Kidney epithelial cell (primary cell): ENCODE results near the gene IQSEC1. TPM values are rescaled to one million over a fixed set of nuclear protein-coding genes. Genes with fewer than 3 reads are reported as not detected.

Experiments
- DNase-seq: peaks from one replicate; pipeline ENCODE4 v3.0.0-alpha.2; 2010; ENCODE audit warnings: low read depth
- H3K27me3 ChIP-seq: 2 replicates; pipeline ENCODE4 v1.6.0; 2011; ENCODE audit warnings: low read length; ENCODE audit not compliant: control insufficient read depth, insufficient read depth
- H3K36me3 ChIP-seq: 2 replicates; pipeline ENCODE4 v1.5.1; 2011; ENCODE audit warnings: low read length; ENCODE audit not compliant: control insufficient read depth, insufficient read depth
- H3K4me3 ChIP-seq: 2 replicates; pipeline ENCODE4 v1.5.1; 2011; ENCODE audit warnings: low read depth, mild to moderate bottlenecking, control low read depth, low read length
- total RNA-seq: library from RNA; depleted of rRNA; stranded (reverse); fragments of >200 nt; gene quantifications from 2 replicates; pipeline ENCODE4 v1.2.3, GENCODE V29; 2015
- TF ChIP-seq, protein P1 (sequence below): IDR thresholded peaks from 2 replicates; pipeline ENCODE4 v1.5.1; 2011; ENCODE audit warnings: mild to moderate bottlenecking, moderate library complexity, low read length, control low read depth, inconsistent platforms; ENCODE audit not compliant: insufficient read depth, poor library complexity, severe bottlenecking

The IQSEC1 gene
- total RNA-seq, 1 donor from 2014 or later = 14.9 TPM

DNA sequence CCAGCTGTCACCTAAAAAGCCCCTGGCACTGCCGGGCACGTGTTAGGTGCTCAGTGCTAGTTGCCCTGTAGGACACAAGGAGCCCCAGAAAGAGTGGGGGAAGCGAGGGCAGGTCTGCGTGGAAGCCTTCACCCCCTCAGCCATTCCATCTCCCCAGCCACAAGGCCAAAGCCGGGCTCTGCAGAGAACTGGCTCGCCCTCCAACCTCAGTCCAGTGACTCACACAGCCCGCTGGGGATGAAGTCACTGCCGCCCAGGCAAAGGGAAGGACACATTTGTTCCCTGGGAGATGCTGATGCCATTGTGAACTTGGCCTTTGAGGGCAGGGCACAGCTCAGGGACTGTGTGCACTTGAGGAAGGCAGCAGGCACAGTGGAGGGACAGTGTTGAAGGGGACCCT is 48.1 kb downstream of the IQSEC1 start:
- Histone ChIP-seq H3K4me3 (no peak overlapping the region), H3K27me3 (peaks cover 2% of the 10 kb centered on the region), H3K36me3 (no peaks in the 10 kb centered on the region)
- DNase-seq = peak; percentile 47
- TF ChIP-seq, protein P1, sequence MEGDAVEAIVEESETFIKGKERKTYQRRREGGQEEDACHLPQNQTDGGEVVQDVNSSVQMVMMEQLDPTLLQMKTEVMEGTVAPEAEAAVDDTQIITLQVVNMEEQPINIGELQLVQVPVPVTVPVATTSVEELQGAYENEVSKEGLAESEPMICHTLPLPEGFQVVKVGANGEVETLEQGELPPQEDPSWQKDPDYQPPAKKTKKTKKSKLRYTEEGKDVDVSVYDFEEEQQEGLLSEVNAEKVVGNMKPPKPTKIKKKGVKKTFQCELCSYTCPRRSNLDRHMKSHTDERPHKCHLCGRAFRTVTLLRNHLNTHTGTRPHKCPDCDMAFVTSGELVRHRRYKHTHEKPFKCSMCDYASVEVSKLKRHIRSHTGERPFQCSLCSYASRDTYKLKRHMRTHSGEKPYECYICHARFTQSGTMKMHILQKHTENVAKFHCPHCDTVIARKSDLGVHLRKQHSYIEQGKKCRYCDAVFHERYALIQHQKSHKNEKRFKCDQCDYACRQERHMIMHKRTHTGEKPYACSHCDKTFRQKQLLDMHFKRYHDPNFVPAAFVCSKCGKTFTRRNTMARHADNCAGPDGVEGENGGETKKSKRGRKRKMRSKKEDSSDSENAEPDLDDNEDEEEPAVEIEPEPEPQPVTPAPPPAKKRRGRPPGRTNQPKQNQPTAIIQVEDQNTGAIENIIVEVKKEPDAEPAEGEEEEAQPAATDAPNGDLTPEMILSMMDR = no peak

DNA sequence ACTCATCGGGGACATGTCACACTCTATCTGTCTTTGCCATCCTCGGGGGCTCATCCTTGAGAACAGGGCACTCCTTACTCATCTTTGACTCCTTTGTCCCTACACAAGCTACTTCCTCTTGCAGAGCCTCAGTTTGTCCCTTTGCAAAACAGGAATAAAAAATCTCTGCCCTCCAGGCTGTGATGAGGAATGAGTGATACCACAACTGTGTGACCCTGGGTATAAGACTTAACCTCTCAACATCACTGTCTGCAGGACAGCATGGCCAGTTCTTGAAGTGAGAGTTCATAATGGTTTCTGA is 48.5 kb downstream of the IQSEC1 start:
- Histone ChIP-seq H3K4me3 (no peak overlapping the region), H3K36me3 (no peaks in the 10 kb centered on the region), H3K27me3 (peaks cover 1% of the 10 kb centered on the region)
- DNase-seq = no peak
- TF ChIP-seq, protein P1 = no peak

DNA sequence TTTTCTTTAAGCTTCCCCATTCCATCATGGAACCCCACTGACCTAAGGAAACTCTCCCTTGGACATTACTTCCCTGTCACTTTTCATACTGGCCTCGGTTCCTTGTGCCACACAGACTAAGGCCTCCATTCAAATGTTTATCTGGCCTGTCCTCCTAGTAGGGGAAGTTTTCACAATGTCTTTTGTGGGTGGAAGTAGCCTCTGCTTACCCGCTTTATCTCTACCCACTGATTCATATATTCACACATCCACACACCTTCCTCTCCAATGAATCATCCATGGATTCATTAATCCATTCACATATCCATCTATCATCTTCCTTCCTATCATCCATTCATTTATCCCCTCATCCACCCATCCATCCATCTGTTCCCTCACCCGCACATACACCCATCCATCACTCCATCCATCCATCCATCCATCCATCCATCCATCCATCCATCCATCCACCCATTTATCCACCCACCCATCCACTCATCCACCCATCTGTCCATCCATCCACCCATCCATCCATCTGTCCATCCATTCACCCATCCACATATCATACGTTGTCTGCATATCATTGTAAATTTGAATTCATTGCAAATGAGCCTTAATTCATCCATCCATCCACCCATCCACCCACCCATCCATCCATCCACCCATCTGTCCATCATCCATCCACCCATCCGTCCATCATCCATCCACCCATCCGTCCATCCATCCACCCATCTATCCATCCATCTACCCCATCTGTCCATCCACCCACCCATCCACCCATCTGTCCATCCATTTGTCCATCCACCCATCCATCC is 49.1 kb downstream of the IQSEC1 start:
- Histone ChIP-seq H3K36me3 (no peaks in the 10 kb centered on the region), H3K4me3 (no peak overlapping the region), H3K27me3 (no peaks in the 10 kb centered on the region)
- TF ChIP-seq, protein P1 = no peak
- DNase-seq = no peak

DNA sequence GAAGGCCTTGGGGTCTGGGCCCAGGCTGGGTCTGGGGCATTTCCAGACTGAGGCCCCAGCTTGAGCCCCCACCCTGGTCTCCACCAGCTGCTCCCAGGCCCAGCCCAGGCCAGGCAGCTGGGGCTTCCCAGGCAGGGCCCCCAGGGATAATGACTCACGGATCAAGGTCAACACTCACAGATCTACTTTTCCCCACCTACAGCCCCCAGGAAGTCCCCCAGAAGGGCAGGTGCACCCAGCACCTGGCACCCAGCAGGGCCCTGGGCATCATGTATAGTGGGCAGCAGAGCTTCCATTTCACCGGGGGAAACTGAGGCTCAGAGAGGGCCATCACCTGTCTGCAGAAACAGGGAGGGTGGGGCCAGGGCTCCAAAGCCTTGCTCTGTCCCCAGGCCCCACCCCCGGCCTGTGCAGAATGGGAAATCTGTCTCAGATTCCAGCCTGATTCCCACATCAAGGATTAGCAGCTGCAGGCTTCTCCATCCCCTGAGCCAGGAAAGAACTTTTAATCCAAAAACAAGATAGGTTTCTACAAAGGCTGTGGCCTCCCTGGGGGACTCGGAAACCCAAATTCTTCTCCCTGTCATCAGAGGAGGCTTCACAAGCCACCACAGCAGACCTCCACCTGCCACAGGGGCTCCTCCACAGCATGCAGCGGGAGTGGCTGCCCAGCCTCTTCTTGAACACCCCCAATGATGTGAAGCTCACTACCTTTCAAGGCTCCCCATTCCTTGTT is 49.8 kb downstream of the IQSEC1 start:
- H3K36me3 ChIP-seq = no peaks in the 10 kb centered on the region
- no peak overlapping the region for H3K4me3 ChIP-seq
- no peak for DNase-seq
- no peaks in the 10 kb centered on the region for H3K27me3 ChIP-seq
- TF ChIP-seq, protein P1 = no peak

DNA sequence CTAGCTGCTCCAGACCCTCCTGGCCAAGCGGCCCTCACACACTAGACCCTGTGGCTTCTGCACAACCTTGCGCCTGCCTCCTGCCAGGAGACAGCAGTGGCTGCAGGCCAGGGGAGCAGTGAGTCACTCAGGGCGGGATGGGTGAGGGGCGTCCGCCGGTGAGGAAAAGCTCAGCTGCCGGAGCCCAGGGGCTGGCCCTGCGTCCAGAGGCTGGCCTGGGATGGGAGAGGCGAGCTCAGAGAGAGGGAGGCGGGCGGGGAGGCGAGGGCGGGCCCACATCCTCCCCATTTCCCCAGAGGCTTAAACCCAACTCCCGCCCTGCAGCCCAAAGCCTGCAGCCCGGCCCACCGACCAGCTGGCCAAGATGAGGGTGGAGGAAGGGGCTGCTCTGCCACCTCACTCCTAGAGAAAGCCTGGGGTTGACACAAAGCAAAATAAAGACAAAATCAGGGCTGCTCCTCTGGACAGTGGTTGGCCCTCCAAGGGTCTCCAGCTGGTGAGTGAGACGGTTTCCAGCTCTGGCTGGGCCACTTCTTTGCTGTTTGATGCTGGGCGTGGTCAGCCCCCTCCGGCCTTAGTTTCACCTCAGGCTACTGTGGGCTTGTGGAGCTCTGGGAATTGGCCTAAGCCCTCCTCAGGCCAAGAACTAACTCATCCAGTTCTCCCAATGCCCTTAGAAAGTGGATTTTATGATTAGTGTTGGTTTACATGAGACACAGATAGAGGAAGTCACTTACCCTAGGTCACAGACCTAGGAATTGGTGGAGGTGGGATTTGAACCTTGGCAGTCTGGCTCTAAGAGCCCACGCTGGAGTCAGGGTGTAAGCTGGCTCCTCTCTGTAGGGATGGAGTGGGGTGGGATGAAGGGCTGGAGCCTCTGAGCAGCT is 50.6 kb downstream of the IQSEC1 start:
- DNase-seq = peak; percentile 42
- Histone ChIP-seq H3K27me3 (no peaks in the 10 kb centered on the region), H3K36me3 (no peaks in the 10 kb centered on the region), H3K4me3 (no peak overlapping the region)
- TF ChIP-seq, protein P1 = no peak
